SJSA1 (cell line): ENCODE data around the gene KDM4E. TPM values are rescaled to one million over a fixed set of nuclear protein-coding genes. Genes with fewer than 3 reads are reported as not detected.
"Not testable (repeated sequence)": the region's sequence is repeated elsewhere in the genome, so short reads cannot be mapped to it uniquely, and the experiment has no call there.

Experiments
- DNase-seq, 2 experiments: peaks; one replicate each; pipeline ENCODE4 v3.0.0-alpha.2; 2015 to 2020; ENCODE audit warnings: low spot score in 2 of 2, low read depth in 1 of 2
- H3K27ac ChIP-seq: fragments of 250-450 bp; sonication (Bioruptor Pico); 2 replicates; pipeline ENCODE4 v1.5.1; 2020; ENCODE audit warnings: mild to moderate bottlenecking, moderate library complexity
- H3K27me3 ChIP-seq: fragments of 250-450 bp; sonication (Bioruptor Pico); replicated peaks from 2 replicates; pipeline ENCODE4 v1.5.1; 2020; ENCODE audit warnings: mild to moderate bottlenecking, moderate library complexity
- H3K36me3 ChIP-seq: fragments of 250-450 bp; sonication (Bioruptor Pico); 2 replicates; pipeline ENCODE4 v1.5.1; 2020; ENCODE audit warnings: mild to moderate bottlenecking
- H3K4me1 ChIP-seq: fragments of 250-450 bp; sonication (Bioruptor Pico); replicated peaks from 2 replicates; pipeline ENCODE4 v1.6.1; 2021; ENCODE audit warnings: mild to moderate bottlenecking
- H3K4me3 ChIP-seq: fragments of 250-450 bp; sonication (Bioruptor Pico); 2 replicates; pipeline ENCODE4 v1.5.1; 2020; ENCODE audit warnings: mild to moderate bottlenecking
- H3K9me3 ChIP-seq: fragments of 250-450 bp; sonication (Bioruptor Pico); replicated peaks from 2 replicates; pipeline ENCODE4 v1.5.1; 2020; ENCODE audit warnings: mild to moderate bottlenecking
- total RNA-seq: library from RNA; depleted of rRNA; stranded (reverse); fragments of >200 nt; shearing (Covaris generic); gene quantifications from 2 replicates; pipeline ENCODE4 v1.2.3, GENCODE V29; 2014; rRNA removed

The KDM4E gene
- not detected in 2 replicates for total RNA-seq

- DNase-seq = no peak
- Histone ChIP-seq H3K27me3 (no peaks in the 10 kb centered on the region), H3K9me3 (no peaks in the 10 kb centered on the region), H3K4me3 (no peak within 1 kb of the TSS), H3K27ac (no peak within 1 kb of the TSS), H3K4me1 (no peaks in the 10 kb centered on the region), H3K36me3 (no peaks in the 10 kb centered on the region)
Observed at GRCh38 chr11:95024958-95025357, at the start of gene KDM4E. Gene KDM4E (plus strand): TSS chr11:95025258. CDS start chr11:95025558, 300 bp downstream.

DNA sequence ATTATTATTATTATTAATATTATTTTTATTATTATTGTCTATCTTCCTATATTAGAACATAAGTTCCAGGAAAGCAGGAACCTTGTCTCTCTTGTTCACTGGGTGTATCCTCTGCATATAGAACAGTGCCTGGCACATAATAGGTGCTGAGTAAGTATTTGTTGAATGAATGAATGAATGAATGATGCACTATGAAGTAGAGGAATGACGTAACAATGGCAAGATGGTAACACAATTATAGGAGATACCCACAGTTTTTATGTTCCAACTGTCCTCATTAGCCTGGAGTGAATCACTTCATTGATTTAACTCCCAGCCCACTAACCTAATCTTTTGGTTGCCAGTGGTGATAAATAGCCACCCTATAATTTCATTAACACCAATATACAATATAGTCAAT is 49.5 kb upstream of the KDM4E start:
- H3K36me3 ChIP-seq = peaks cover 9% of the 10 kb centered on the region
- H3K4me3 ChIP-seq = no peak overlapping the region
- H3K27me3 ChIP-seq = no peaks in the 10 kb centered on the region
- no peak overlapping the region for H3K27ac ChIP-seq
- H3K4me1 ChIP-seq = no peaks in the 10 kb centered on the region
- no peak for DNase-seq
- H3K9me3 ChIP-seq = no peaks in the 10 kb centered on the region

DNA sequence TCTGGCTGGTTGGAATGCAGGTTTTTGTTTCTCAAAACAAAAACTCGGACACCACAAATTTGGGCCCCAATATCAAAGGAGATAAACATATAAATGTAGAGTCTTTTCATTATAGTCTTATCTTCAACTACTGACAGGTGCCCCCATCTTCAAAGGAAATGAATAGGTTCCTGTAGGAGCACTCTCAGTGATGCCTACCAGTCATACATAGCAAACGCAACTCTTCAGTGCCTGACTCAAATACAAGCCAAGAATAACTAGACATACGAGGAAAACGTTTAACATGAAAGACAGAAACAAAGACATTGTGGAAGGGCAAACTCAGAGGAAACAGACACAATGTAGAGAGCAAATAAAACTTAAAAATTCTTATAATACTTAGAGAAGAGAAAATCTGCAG is 37.7 kb upstream of the KDM4E start:
- Histone ChIP-seq H3K9me3 (no peaks in the 10 kb centered on the region), H3K36me3 (no peaks in the 10 kb centered on the region), H3K4me3 (no peak overlapping the region), H3K27me3 (no peaks in the 10 kb centered on the region), H3K27ac (no peak overlapping the region), H3K4me1 (no peaks in the 10 kb centered on the region)
- DNase-seq = no peak

- Histone ChIP-seq H3K27me3 (no peaks in the 10 kb centered on the region), H3K4me1 (no peaks in the 10 kb centered on the region)
Observed at GRCh38 chr11:94988748-94989147, 36.3 kb upstream of the KDM4E start.

GRCh38 chr11:94993400-94993943 is 31.6 kb upstream of the KDM4E start:
- Histone ChIP-seq H3K36me3 (no peaks in the 10 kb centered on the region), H3K27ac (no peak overlapping the region), H3K4me3 (no peak overlapping the region)

More at GRCh38 chr11:94988748-94989147, 36.3 kb upstream of the KDM4E start:
- no peak overlapping the region for H3K27ac ChIP-seq
- DNase-seq = no peak
- H3K9me3 ChIP-seq = no peaks in the 10 kb centered on the region
- H3K36me3 ChIP-seq = no peaks in the 10 kb centered on the region
- no peak overlapping the region for H3K4me3 ChIP-seq

DNA sequence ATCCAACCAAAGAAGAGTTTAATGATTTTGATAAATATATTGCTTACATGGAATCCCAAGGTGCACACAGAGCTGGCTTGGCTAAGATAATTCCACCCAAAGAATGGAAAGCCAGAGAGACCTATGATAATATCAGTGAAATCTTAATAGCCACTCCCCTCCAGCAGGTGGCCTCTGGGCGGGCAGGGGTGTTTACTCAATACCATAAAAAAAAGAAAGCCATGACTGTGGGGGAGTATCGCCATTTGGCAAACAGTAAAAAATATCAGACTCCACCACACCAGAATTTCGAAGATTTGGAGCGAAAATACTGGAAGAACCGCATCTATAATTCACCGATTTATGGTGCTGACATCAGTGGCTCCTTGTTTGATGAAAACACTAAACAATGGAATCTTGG is 27.6 kb upstream of the KDM4E start:
- H3K4me3 ChIP-seq = no peak overlapping the region
- H3K27ac ChIP-seq = no peak overlapping the region
- H3K9me3 ChIP-seq = no peaks in the 10 kb centered on the region
- H3K4me1 ChIP-seq = no peaks in the 10 kb centered on the region
- no peaks in the 10 kb centered on the region for H3K36me3 ChIP-seq
- no peak for DNase-seq
- no peaks in the 10 kb centered on the region for H3K27me3 ChIP-seq

More at GRCh38 chr11:94993400-94993943, 31.6 kb upstream of the KDM4E start:
- no peaks in the 10 kb centered on the region for H3K9me3 ChIP-seq
- no peaks in the 10 kb centered on the region for H3K27me3 ChIP-seq
- DNase-seq = no peak
- H3K4me1 ChIP-seq = no peaks in the 10 kb centered on the region

DNA sequence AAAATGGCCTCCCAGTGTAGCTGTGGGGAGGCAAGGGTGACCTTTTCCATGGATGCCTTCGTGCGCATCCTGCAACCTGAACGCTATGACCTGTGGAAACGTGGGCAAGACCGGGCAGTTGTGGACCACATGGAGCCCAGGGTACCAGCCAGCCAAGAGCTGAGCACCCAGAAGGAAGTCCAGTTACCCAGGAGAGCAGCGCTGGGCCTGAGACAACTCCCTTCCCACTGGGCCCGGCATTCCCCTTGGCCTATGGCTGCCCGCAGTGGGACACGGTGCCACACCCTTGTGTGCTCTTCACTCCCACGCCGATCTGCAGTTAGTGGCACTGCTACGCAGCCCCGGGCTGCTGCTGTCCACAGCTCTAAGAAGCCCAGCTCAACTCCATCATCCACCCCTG is 26.8 kb upstream of the KDM4E start:
- H3K4me1 ChIP-seq = no peaks in the 10 kb centered on the region
- no peaks in the 10 kb centered on the region for H3K27me3 ChIP-seq
- DNase-seq = no peak
- H3K9me3 ChIP-seq = no peaks in the 10 kb centered on the region
- no peaks in the 10 kb centered on the region for H3K36me3 ChIP-seq
- no peak overlapping the region for H3K4me3 ChIP-seq
- no peak overlapping the region for H3K27ac ChIP-seq

DNA sequence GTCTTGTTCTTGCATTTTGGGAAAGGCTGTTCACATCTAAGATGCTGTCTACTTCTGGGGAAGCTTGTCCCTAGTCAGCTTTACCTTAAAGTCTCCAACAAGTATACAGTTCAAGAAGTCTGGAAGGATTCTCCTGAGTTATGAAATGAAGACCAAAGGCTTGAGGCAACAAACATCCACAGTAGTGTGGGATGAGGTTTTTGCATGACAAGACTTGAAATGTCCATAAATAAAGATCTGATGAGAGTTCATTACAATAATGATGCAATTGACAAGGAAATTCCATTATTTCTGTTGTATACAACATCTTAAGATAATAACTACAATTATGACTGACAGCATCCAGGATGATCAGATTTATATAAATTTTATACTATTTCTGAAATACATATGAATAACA is 21.3 kb upstream of the KDM4E start:
- Histone ChIP-seq H3K9me3 (no peaks in the 10 kb centered on the region), H3K4me3 (no peak overlapping the region), H3K4me1 (no peaks in the 10 kb centered on the region), H3K27ac (no peak overlapping the region), H3K36me3 (no peaks in the 10 kb centered on the region), H3K27me3 (no peaks in the 10 kb centered on the region)
- DNase-seq = no peak

- no peak for DNase-seq
- Histone ChIP-seq H3K4me1 (no peaks in the 10 kb centered on the region), H3K36me3 (no peaks in the 10 kb centered on the region), H3K4me3 (no peak overlapping the region), H3K27me3 (no peaks in the 10 kb centered on the region), H3K9me3 (no peaks in the 10 kb centered on the region), H3K27ac (no peak overlapping the region)
Observed at GRCh38 chr11:95005642-95006041, 19.4 kb upstream of the KDM4E start.

DNA sequence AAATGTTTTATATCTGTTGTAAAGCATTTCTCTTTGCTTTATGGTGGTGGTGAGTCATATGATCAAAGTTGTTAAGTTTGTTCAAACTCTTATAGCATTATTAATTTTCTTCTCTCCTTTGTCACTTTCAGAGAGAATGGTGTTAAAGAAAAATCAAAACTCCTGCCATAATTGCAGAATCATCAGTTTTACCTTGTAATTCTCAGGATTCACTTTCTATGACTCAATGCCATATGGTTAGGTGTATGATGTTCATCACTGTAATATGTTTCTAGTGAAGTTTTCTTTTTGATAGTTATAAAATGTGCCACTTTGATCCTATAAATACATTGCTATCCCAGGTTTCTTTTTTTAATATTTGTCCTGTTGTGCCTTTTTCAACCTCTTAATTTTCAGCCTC is 13.7 kb upstream of the KDM4E start:
- Histone ChIP-seq H3K27ac (no peak overlapping the region), H3K27me3 (no peaks in the 10 kb centered on the region), H3K36me3 (no peaks in the 10 kb centered on the region), H3K9me3 (no peaks in the 10 kb centered on the region), H3K4me3 (no peak overlapping the region), H3K4me1 (no peaks in the 10 kb centered on the region)
- no peak for DNase-seq

DNA sequence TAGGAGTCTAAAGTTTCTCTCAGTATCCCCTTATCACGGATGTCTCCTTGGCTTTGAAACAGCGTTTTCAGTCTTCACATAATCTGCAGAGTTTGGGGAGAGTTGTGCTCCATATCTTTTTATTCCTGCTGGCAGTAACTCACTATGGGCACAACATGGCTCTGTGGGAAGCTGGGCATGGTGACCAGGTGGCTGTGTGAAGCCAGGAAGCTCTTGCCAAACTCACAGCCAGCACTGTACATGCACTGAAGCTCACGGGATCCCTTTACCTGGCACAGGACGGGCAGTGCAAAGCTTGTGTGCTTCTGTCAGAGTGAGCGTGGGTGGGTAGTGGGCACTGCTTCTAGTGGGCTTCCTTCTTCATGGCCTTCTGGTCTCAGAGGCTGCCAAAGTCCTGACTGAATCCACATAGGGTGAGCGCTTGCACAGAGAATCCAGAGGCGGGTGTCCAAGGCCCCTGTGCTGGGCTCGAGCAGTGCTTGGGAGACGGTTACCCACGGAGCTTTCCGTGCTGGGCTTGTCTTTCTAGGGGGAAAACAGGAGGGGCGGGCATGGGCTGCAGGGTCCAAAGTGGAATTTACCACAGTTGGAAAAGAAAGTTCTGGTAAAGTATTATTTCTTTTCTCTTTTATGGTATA is 10.8 kb upstream of the KDM4E start:
- Histone ChIP-seq H3K27me3 (no peaks in the 10 kb centered on the region), H3K27ac (no peak overlapping the region), H3K4me1 (no peaks in the 10 kb centered on the region), H3K4me3 (no peak overlapping the region), H3K9me3 (no peaks in the 10 kb centered on the region), H3K36me3 (no peaks in the 10 kb centered on the region)
- no peak for DNase-seq

DNA sequence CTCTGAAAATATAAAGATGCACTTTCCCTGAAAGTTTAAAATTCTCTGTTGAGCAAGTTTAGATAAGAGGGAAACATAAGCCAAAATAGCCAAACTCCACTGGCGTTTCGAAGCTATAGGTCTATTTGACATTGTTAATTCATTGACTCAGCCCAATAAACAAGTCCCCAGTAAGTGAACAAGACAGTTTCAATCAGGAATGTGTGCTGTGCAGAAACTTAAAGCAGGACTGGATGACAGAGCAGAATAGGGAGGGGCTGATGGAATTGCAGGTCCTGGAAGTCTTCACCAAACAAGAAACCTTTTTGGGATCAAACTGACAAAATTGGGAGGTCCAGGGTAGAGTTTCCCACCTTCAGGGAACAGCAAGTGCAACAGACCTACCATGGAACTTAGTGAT is 8.9 kb upstream of the KDM4E start:
- DNase-seq = no peak
- no peaks in the 10 kb centered on the region for H3K9me3 ChIP-seq

DNA sequence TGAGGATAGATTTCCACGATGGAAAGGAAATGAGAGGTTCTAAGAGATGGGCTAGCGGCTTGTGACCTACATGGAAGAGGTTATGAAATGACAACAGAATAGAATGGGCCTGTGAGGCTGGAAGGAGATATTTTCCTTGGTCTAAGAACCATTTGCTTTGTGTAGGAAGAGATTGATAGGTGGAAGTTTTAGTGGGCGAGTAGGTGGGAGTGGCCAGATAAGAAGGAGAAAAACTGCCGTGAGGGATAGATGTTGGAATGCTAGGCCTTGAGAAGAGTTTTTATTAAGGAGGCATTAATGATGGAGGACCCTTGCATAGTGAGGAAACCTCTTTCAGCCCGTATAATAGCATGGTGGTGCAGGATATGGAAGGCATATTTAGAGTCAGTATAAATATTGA is 3.6 kb upstream of the KDM4E start:
- H3K9me3 ChIP-seq, H3K4me3 ChIP-seq, H3K4me1 ChIP-seq, H3K27ac ChIP-seq, H3K27me3 ChIP-seq, DNase-seq, H3K36me3 ChIP-seq: not testable (repeated sequence)

More for the DNA sequence above, 8.9 kb upstream of the KDM4E start:
- Histone ChIP-seq H3K27ac (no peak overlapping the region), H3K4me3 (no peak overlapping the region), H3K27me3 (no peaks in the 10 kb centered on the region), H3K36me3 (no peaks in the 10 kb centered on the region), H3K4me1 (no peaks in the 10 kb centered on the region)

DNA sequence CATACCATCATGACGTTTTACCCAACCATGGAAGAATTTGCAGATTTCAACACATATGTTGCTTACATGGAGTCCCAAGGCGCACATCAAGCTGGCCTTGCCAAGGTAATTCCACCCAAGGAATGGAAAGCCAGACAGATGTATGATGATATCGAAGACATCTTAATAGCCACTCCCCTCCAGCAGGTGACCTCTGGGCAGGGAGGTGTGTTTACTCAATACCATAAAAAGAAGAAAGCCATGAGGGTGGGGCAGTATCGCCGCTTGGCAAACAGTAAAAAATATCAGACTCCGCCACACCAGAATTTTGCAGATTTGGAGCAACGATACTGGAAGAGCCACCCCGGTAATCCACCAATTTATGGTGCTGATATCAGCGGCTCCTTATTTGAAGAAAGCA is 536 bp downstream of the KDM4E start:
- not testable (repeated sequence) for DNase-seq, H3K27me3 ChIP-seq, H3K27ac ChIP-seq, H3K9me3 ChIP-seq, H3K4me1 ChIP-seq, H3K36me3 ChIP-seq, H3K4me3 ChIP-seq

- H3K4me1 ChIP-seq = no peaks in the 10 kb centered on the region
- H3K36me3 ChIP-seq = no peaks in the 10 kb centered on the region
- H3K27me3 ChIP-seq = no peaks in the 10 kb centered on the region
- no peak overlapping the region for H3K27ac ChIP-seq
- no peak overlapping the region for H3K4me3 ChIP-seq
- H3K9me3 ChIP-seq = no peaks in the 10 kb centered on the region
- DNase-seq = no peak
Observed at GRCh38 chr11:95028357-95028756, 3.3 kb downstream of the KDM4E start.
